A549 (cell line): ENCODE results near the gene RRP12. TPM values are rescaled to one million over a fixed set of nuclear protein-coding genes. Genes with fewer than 3 reads are reported as not detected.

Source experiments
- ATAC-seq, 2 experiments: fragments of 200-7000 bp in 1 of 2; fragments of >200 bp in 1 of 2; cut with Nextera tagmentation in 1 of 2; cut with Tn5 transposase in 1 of 2; 3 replicates each; pipeline versions ENCODE4 v1.8.0 to v1.9.1; 2018 to 2020; ENCODE audit warnings: mild to moderate bottlenecking in 1 of 2, moderate library complexity in 1 of 2
- CTCF ChIA-PET: fragments of 300-600 bp; sonication (Branson Sonifier 250); formaldehyde crosslinking; extraction: SDS; loops from one replicate; lab custom pipeline; 2021; ENCODE audit warnings: antibody characterized with exemption, inconsistent platforms; lab: Yijun Ruan, JAX
- POLR2A ChIA-PET: fragments of 350-600 bp; formaldehyde crosslinking; extraction: SDS; loops from one replicate; lab custom pipeline; 2021; ENCODE audit warnings: antibody characterized with exemption, inconsistent platforms; lab: Yijun Ruan, JAX
- DNase-seq, 2 experiments: peaks; one replicate each; pipeline versions ENCODE4 v3.0.0 to v3.0.0-alpha.2; 2011 to 2016; ENCODE audit warnings: low read depth in 1 of 2, low spot score in 1 of 2
- FAIRE-seq: peaks from 2 replicates; lab custom pipeline; 2011; peaks lifted over from hg19 to GRCh38; lab: Jason Lieb, UNC
- H3K27ac ChIP-seq, 2 experiments: fragments of >200 bp; sonication (Bioruptor Twin); formaldehyde crosslinking; 3 replicates each; pipeline ENCODE4 v1.5.1; 2016 to 2017
- H3K4me1 ChIP-seq: fragments of >200 bp; sonication (Bioruptor Twin); formaldehyde crosslinking; 3 replicates; pipeline ENCODE4 v1.6.1; 2016
- H3K4me2 ChIP-seq: fragments of >200 bp; sonication (Bioruptor Twin); formaldehyde crosslinking; 3 replicates; pipeline ENCODE4 v1.6.1; 2016
- H3K4me3 ChIP-seq: fragments of >200 bp; sonication (Bioruptor Twin); formaldehyde crosslinking; 3 replicates; pipeline ENCODE4 v1.5.1; 2016
- H3K9me3 ChIP-seq: fragments of >200 bp; sonication (Bioruptor Twin); formaldehyde crosslinking; 3 replicates; pipeline ENCODE4 v1.6.1; 2016
- BHLHE40 ChIP-seq: IDR thresholded peaks from 2 replicates; pipeline ENCODE4 v1.6.1; 2012; ENCODE audit warnings: low read depth, low read length, inconsistent platforms
- CBX2 ChIP-seq: fragments of 200-600 bp; sonication (generic); IDR thresholded peaks from 2 replicates; pipeline ENCODE4 v1.6.1; 2016; ENCODE audit warnings: low read depth, mild to moderate bottlenecking, borderline replicate concordance
- CHD4 ChIP-seq: fragments of 200-600 bp; sonication (generic); IDR thresholded peaks from 2 replicates; pipeline ENCODE4 v1.6.1; 2016; ENCODE audit warnings: antibody characterized with exemption, mild to moderate bottlenecking, borderline replicate concordance
- GATA3 ChIP-seq: IDR thresholded peaks from 2 replicates; pipeline ENCODE4 v1.6.1; 2012; ENCODE audit warnings: borderline replicate concordance
- HEYL ChIP-seq: fragments of 250-450 bp; sonication (Bioruptor Pico); IDR thresholded peaks from 2 replicates; pipeline ENCODE4 v1.8.0; 2021; ENCODE audit warnings: mild to moderate bottlenecking, moderate library complexity
- HOXB5 ChIP-seq: fragments of 250-450 bp; sonication (Bioruptor Pico); IDR thresholded peaks from 2 replicates; pipeline ENCODE4 v1.5.0; 2020; ENCODE audit warnings: mild to moderate bottlenecking, moderate library complexity
- JUNB ChIP-seq: fragments of >200 bp; sonication (Bioruptor Twin); formaldehyde crosslinking; IDR thresholded peaks from 2 replicates; pipeline ENCODE4 v1.6.1; 2016
- KDM1A ChIP-seq: fragments of 200-600 bp; sonication (generic); IDR thresholded peaks from 2 replicates; pipeline ENCODE4 v1.6.1; 2016; ENCODE audit warnings: low read depth, mild to moderate bottlenecking
- MYC ChIP-seq: IDR thresholded peaks from 2 replicates; pipeline ENCODE4 v1.6.1; 2012; ENCODE audit warnings: mild to moderate bottlenecking, inconsistent platforms, low read length, improper control_type of control experiment, borderline replicate concordance
- PHF8 ChIP-seq: fragments of 200-600 bp; sonication (generic); IDR thresholded peaks from 2 replicates; pipeline ENCODE4 v1.6.1; 2016; ENCODE audit warnings: low read depth, mild to moderate bottlenecking, antibody characterized with exemption, moderate library complexity, borderline replicate concordance
- POLR2A ChIP-seq: IDR thresholded peaks from 2 replicates; pipeline ENCODE4 v1.6.1; 2012; ENCODE audit warnings: mild to moderate bottlenecking, low read length
- POLR2AphosphoS2 ChIP-seq: conservative IDR thresholded peaks from 2 replicates; pipeline ENCODE4 v1.6.1; 2012; ENCODE audit warnings: low read length, improper control_type of control experiment, inconsistent platforms
- RARB ChIP-seq: fragments of 250-450 bp; sonication (Bioruptor Pico); IDR thresholded peaks from 2 replicates; pipeline ENCODE4 v1.8.0; 2021; ENCODE audit warnings: mild to moderate bottlenecking, moderate library complexity
- RFX5 ChIP-seq: fragments of 450-650 bp; IDR thresholded peaks from 2 replicates; pipeline ENCODE4 v1.7.1; 2014; ENCODE audit warnings: antibody characterized with exemption, mild to moderate bottlenecking, moderate library complexity
- SREBF2 ChIP-seq: fragments of 450-650 bp; IDR thresholded peaks from 2 replicates; pipeline ENCODE4 v1.6.1; 2014; ENCODE audit warnings: mild to moderate bottlenecking, moderate library complexity
- TFCP2L1 ChIP-seq: fragments of 250-450 bp; sonication (Bioruptor Pico); IDR thresholded peaks from 2 replicates; pipeline ENCODE4 v1.5.0; 2021; ENCODE audit warnings: mild to moderate bottlenecking
- TP53 ChIP-seq: fragments of 250-450 bp; sonication (Bioruptor Pico); IDR thresholded peaks from 2 replicates; pipeline ENCODE4 v1.5.0; 2021; ENCODE audit warnings: mild to moderate bottlenecking, moderate library complexity
- ZNF302 ChIP-seq: fragments of 250-450 bp; sonication (Bioruptor Pico); IDR thresholded peaks from 2 replicates; pipeline ENCODE4 v1.9.0; 2021; ENCODE audit warnings: inconsistent platforms, mild to moderate bottlenecking, moderate library complexity
- WGBS: methylation state at CpG from one replicate; pipeline ENCODE4 v1.1.6; 2017; ENCODE audit errors: missing lambda C conversion rate; 5-methylcytosine and 5-hydroxymethylcytosine counted together
- polyA plus RNA-seq, 4 experiments: library from polyadenylated mRNA; depleted of rRNA in 3 of 4; stranded (reverse); fragments of >200 nt; fragmentation: RNase III in 1 of 4; extraction: RNeasy Plus Mini Kit Qiagen cat#74134 plus additional on column Dnase treatment in 1 of 4; gene quantifications; 2 replicates in 3 of 4; 3 replicates in 1 of 4; pipeline ENCODE4 v1.2.3, GENCODE V29; 2011 to 2017
- TF ChIP-seq, protein P1 (sequence below): IDR thresholded peaks from 2 replicates; pipeline ENCODE4 v1.6.1; 2012
- TF ChIP-seq, protein P2 (sequence below): fragments of 200-600 bp; sonication (generic); IDR thresholded peaks from 2 replicates; pipeline ENCODE4 v1.6.1; 2016; ENCODE audit warnings: antibody characterized with exemption, mild to moderate bottlenecking, moderate library complexity
- TF ChIP-seq, protein P3 (sequence below): fragments of 450-650 bp; IDR thresholded peaks from 2 replicates; pipeline ENCODE4 v1.6.1; 2014; ENCODE audit warnings: antibody characterized with exemption
- TF ChIP-seq, protein P4 (sequence below): fragments of >200 bp; sonication (Bioruptor Twin); formaldehyde crosslinking; IDR thresholded peaks from 3 replicates; pipeline ENCODE4 v1.6.1; 2016
- TF ChIP-seq, protein P5 (sequence below): fragments of 250-450 bp; sonication (Bioruptor Pico); IDR thresholded peaks from 2 replicates; pipeline ENCODE4 v1.5.0; 2020; ENCODE audit warnings: low read depth, mild to moderate bottlenecking, moderate library complexity

The RRP12 gene
- polyA plus RNA-seq, 2 of the 4 experiments (the other 2 are of a cell fraction) = 37.9 to 40.8 TPM

DNA sequence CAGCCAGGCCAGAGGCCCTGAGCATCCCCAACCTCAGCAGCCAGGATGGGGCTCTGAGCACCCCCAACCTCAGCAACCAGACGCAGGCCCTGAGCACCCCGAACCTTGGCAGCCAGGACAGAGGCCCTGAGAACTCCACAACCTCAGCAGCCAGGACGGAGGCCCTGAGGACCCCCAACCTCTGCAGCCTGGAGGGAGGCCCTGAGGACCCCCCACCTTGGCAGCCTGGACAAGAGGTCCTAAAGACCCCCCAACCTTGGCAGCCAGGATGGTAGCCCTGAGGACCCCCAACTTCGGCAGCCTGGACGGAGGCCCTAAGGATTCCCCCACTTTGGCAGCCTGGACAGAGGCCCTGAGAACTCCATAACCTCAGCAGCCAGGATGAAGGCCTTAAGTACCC is 17.0 kb downstream of the RRP12 start:
- WGBS = 100% methylated on average over 4 of the region's 5 CpGs
- FAIRE-seq (no peak), ATAC-seq (no peak), DNase-seq (no peak)
- Histone ChIP-seq H3K9me3 (no peaks in the 10 kb centered on the region), H3K4me3 (no peak overlapping the region), H3K4me2 (no peak overlapping the region), H3K4me1 (no peaks in the 10 kb centered on the region), H3K27ac (no peak overlapping the region)
- ChIA-PET CTCF (interaction anchor here (0.7 to 2.3 kb wide), 4 partner anchors 12 to 93 kb away, joined by 3 to 6 read pairs (median 3); no protein-coding TSS in a partner anchor), POLR2A (no interaction called here)
- no peak for TF ChIP-seq RFX5
- TF ChIP-seq POLR2A = no peak
- TF ChIP-seq CHD4 = no peak
- TF ChIP-seq TP53 (CRISPR knock-in tag) = no peak
- no peak for TF ChIP-seq SREBF2
- no peak for TF ChIP-seq ZNF302 (CRISPR knock-in tag)
- TF ChIP-seq, protein P1, sequence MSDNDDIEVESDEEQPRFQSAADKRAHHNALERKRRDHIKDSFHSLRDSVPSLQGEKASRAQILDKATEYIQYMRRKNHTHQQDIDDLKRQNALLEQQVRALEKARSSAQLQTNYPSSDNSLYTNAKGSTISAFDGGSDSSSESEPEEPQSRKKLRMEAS = no peak
- TF ChIP-seq CBX2 = no peak
- TF ChIP-seq RARB = no peak
- TF ChIP-seq, protein P2, sequence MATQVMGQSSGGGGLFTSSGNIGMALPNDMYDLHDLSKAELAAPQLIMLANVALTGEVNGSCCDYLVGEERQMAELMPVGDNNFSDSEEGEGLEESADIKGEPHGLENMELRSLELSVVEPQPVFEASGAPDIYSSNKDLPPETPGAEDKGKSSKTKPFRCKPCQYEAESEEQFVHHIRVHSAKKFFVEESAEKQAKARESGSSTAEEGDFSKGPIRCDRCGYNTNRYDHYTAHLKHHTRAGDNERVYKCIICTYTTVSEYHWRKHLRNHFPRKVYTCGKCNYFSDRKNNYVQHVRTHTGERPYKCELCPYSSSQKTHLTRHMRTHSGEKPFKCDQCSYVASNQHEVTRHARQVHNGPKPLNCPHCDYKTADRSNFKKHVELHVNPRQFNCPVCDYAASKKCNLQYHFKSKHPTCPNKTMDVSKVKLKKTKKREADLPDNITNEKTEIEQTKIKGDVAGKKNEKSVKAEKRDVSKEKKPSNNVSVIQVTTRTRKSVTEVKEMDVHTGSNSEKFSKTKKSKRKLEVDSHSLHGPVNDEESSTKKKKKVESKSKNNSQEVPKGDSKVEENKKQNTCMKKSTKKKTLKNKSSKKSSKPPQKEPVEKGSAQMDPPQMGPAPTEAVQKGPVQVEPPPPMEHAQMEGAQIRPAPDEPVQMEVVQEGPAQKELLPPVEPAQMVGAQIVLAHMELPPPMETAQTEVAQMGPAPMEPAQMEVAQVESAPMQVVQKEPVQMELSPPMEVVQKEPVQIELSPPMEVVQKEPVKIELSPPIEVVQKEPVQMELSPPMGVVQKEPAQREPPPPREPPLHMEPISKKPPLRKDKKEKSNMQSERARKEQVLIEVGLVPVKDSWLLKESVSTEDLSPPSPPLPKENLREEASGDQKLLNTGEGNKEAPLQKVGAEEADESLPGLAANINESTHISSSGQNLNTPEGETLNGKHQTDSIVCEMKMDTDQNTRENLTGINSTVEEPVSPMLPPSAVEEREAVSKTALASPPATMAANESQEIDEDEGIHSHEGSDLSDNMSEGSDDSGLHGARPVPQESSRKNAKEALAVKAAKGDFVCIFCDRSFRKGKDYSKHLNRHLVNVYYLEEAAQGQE = no peak
- no peak for TF ChIP-seq JUNB
- TF ChIP-seq PHF8 = no peak
- no peak for TF ChIP-seq KDM1A
- TF ChIP-seq TFCP2L1 (CRISPR knock-in tag) = no peak
- TF ChIP-seq HOXB5 (CRISPR knock-in tag) = no peak
- TF ChIP-seq MYC = no peak
- TF ChIP-seq POLR2AphosphoS2 = no peak
- no peak for TF ChIP-seq BHLHE40
- TF ChIP-seq, protein P3, sequence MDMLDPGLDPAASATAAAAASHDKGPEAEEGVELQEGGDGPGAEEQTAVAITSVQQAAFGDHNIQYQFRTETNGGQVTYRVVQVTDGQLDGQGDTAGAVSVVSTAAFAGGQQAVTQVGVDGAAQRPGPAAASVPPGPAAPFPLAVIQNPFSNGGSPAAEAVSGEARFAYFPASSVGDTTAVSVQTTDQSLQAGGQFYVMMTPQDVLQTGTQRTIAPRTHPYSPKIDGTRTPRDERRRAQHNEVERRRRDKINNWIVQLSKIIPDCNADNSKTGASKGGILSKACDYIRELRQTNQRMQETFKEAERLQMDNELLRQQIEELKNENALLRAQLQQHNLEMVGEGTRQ = no peak

DNA sequence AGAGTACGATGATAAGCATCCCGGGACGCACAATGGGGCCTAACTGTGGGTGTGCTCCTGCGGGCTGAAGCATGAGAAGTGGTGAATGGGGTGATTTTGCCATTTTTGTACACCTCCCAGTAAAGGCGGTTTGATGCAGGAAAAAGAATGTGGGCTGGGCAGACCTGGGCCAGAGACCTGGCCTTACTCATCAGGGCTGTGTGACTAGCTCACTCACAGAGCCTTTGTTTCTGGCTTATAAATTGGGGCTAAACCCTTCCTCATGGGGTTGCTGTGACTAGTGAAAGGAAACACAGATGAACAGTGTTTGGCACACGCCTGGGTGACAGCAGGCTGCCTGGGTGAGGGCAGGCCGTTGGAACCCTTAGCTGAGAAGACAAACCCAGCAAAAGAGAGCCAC is 18.0 kb downstream of the RRP12 start:
- ChIA-PET POLR2A (no interaction called here), CTCF (interaction anchor here (0.7 to 2.3 kb wide), 4 partner anchors 11 to 92 kb away, joined by 3 to 6 read pairs (median 3); no protein-coding TSS in a partner anchor)
- Histone ChIP-seq H3K4me3 (no peak overlapping the region), H3K4me2 (no peak overlapping the region), H3K9me3 (no peaks in the 10 kb centered on the region), H3K4me1 (no peaks in the 10 kb centered on the region), H3K27ac (no peak overlapping the region)
- FAIRE-seq = no peak
- TF ChIP-seq, protein P4, sequence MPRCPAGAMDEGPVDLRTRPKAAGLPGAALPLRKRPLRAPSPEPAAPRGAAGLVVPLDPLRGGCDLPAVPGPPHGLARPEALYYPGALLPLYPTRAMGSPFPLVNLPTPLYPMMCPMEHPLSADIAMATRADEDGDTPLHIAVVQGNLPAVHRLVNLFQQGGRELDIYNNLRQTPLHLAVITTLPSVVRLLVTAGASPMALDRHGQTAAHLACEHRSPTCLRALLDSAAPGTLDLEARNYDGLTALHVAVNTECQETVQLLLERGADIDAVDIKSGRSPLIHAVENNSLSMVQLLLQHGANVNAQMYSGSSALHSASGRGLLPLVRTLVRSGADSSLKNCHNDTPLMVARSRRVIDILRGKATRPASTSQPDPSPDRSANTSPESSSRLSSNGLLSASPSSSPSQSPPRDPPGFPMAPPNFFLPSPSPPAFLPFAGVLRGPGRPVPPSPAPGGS = no peak
- TF ChIP-seq ZNF302 (CRISPR knock-in tag) = no peak
- TF ChIP-seq, protein P5, sequence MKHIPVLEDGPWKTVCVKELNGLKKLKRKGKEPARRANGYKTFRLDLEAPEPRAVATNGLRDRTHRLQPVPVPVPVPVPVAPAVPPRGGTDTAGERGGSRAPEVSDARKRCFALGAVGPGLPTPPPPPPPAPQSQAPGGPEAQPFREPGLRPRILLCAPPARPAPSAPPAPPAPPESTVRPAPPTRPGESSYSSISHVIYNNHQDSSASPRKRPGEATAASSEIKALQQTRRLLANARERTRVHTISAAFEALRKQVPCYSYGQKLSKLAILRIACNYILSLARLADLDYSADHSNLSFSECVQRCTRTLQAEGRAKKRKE (CRISPR knock-in tag) = no peak
- no peak for TF ChIP-seq CHD4
- TF ChIP-seq GATA3 = no peak
- no peak for TF ChIP-seq HEYL (CRISPR knock-in tag)
- ATAC-seq = no peak
- no peak for DNase-seq
- 94% methylated on average over 7 of the region's 7 CpGs for WGBS
